ENCODE data around the gene CYP2D6.
A peak's percentile ranks its signal among the peaks of the same experiment; 100 is the strongest.
"Not testable (repeated sequence)": the region's sequence is repeated elsewhere in the genome, so short reads cannot be mapped to it uniquely, and the experiment has no call there.

The CYP2D6 gene

DNA sequence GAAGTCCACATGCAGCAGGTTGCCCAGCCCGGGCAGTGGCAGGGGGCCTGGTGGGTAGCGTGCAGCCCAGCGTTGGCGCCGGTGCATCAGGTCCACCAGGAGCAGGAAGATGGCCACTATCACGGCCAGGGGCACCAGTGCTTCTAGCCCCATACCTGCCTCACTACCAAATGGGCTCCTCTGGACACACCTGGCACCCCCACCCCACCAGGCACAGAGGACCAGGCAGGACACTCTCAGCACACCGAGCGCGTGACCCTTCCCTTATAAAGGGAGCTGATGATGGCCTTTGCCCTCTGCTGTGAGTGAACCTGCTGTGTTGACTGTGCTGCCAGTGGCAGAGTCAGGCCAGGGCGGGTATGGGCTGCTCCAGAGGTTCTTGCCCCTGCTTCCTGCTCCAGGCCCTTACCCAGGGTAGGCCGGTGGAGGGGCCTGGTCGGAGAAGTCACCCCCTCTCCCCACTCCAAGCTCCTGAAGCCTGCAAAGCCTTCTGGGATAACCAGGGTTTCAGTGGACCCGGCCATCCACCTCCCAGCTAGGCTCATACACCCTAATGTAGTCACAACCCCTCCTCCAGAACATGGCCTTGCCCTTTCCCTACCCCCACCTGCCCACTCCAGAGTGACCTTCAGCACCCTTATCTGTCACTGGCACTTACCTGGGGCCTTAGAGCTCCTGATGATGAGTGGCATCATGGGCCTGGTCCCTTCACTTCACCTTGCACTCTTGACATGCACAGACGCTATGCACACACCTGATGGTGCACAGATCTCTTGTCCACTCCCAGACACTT, at the start of gene CYP2D6:
Gene CYP2D6 (minus strand): TSS at position 172 of the 793 bp plus-strand sequence. CDS start 19 bp downstream, at position 153.
- DNase-seq (ENCODE audit: low read depth in 2 of 2, low spot score in 1 of 2): not testable (repeated sequence)

- DNase-seq (ENCODE audit: low read depth in 2 of 2, low spot score in 1 of 2): no peak
Observed at GRCh38 chr22:42179616-42180015, 49.0 kb upstream of the CYP2D6 start.

- DNase-seq (ENCODE audit: low read depth in 2 of 2, low spot score in 1 of 2): no peak
Observed at GRCh38 chr22:42178910-42179519, 48.4 kb upstream of the CYP2D6 start.

- no peak for DNase-seq (ENCODE audit: low read depth in 2 of 2, low spot score in 1 of 2)
Observed at GRCh38 chr22:42177891-42178336, 47.3 kb upstream of the CYP2D6 start.

DNA sequence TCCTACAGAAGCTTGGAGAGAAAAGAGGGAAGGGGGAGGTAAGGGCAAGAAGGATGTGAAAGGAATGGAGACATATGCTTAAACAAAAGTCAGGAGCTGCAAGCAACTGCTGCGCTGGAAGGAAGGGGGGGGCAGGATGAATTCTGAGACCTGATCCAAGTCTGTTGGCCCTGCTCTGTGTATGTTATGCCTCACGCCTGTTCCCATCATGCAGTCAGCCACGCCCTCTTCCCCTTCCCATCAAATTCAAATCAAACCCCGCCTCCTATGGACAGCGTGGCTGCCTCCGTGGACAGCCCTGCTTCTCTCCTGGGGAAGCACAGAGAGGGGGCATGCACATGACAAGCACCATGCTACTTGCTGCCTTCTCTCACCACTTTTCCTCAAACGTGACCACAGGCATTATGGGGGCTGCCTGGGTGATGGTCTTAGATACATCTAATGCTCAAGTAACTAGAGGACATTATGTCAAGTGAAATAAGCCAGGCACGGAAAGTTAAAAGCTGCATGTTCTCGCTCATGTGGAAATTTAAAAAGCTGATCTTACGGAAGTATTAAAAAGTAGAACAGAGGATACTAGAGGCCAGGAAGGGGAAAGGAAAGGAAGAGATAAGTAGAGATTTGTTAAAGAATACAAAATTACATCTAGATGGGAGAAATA, 45.8 kb upstream of the CYP2D6 start:
- DNase-seq (ENCODE audit: low read depth in 2 of 2, low spot score in 1 of 2): no peak

DNA sequence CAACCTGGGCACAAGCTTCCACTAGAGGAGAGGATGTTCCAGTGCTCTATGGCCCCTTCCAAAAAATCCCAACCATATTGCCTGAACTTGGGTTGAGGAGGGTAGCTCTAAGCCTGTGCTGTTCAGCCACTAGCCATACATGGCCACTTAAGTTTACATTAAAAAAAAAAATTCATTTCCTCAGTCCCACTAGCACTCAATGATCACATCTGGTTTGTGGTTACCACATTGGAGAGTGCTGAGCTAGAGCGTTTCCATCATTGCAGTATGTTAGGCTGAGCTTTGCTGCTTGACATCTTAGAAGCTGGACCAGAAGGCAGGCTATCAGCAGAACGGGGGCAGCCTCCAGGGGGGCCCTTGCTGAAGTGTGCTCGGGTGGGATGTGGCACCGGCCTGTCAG, 43.5 kb upstream of the CYP2D6 start:
- DNase-seq (ENCODE audit: low read depth in 2 of 2, low spot score in 1 of 2): no peak

GRCh38 chr22:42173183-42173926, 42.7 kb upstream of the CYP2D6 start:
- no peak for DNase-seq (ENCODE audit: low read depth in 2 of 2, low spot score in 1 of 2)

DNA sequence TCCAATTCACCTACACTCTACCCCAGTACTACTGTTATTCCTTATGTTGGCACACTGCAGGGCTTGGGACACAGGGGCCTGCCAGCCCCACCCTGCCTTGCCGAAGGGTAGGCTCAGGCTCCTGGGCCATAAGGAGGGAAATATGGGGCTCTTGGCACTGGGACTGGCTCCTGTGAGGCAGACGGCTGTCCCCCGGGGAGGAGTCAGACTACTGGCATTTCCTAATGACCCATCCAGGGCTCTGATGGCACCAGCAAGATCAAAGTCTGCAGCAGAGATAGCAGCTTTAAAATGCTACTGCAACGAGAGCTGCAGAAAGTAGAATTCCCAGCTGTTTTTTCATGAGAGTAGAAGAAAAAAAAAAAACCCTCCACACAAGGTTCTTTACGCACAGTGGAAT, 42.2 kb upstream of the CYP2D6 start:
- no peak for DNase-seq (ENCODE audit: low read depth in 2 of 2, low spot score in 1 of 2)

GRCh38 chr22:42171946-42172719, 41.5 kb upstream of the CYP2D6 start:
- DNase-seq (ENCODE audit: low read depth in 2 of 2, low spot score in 1 of 2): no peak

- no peak for DNase-seq (ENCODE audit: low read depth in 2 of 2, low spot score in 1 of 2)
Observed at GRCh38 chr22:42171417-42171816, 40.8 kb upstream of the CYP2D6 start.

DNA sequence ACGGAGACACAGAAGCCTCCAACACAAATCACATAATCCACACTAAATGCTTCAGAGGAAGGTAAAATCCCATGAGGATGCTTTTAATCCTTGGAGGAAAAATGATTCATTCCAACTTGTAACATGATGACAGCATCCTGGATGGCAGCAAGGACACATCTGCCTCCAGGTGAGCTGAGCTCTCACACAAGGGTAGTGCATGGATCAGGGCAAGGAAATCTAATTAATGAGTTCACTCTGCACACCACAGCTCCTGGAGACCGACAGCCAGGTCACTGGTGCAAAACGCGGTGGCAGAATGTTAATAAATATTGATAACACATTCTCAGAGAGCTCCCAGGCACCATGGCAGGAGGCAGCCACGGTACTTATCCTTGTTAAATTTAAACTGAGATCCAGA, 40.3 kb upstream of the CYP2D6 start:
- no peak for DNase-seq (ENCODE audit: low read depth in 2 of 2, low spot score in 1 of 2)

DNA sequence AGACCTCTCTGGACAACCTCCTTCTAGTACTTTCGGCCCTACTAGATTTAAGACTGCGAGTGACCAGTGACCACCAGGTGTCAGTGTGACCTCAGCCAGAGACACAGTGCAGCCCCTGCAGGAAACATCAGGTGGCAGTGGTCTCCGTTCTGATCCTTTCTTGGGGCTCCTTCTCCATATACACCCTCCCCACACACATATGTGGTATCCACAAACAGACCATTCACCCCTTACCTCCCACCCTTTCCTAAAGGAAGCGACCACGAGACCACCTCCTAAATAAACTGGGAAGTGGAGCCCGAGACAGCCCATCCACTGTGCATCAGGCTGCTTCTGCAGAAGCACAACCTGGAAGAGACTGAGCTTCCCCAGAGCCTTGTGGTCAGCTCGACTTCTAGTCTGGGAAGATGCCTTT, 38.5 kb upstream of the CYP2D6 start:
- DNase-seq (ENCODE audit: low read depth in 2 of 2, low spot score in 1 of 2): peak; percentile 29 to 40

DNA sequence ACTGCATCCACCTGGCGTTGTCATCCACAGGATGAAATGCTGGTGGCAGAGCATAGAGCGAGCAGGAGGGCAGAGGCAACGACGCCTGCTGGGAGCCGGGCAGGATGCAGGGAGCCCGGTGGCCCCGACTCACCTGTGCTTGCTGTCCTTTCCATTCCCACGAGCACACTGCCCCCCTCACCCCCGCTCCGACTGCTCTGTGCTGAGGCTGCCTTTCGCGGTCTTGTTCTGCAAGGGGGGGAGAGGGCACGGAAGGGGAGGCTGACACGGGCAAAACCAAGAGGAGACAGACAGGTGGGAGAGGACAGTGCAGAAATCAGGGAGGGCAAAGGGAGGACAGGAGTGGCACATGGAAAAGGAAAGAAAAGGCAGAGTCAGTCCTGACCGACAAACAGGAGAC, 37.9 kb upstream of the CYP2D6 start:
- no peak for DNase-seq (ENCODE audit: low read depth in 2 of 2, low spot score in 1 of 2)

GRCh38 chr22:42167066-42167465, 36.5 kb upstream of the CYP2D6 start:
- DNase-seq (ENCODE audit: low read depth in 2 of 2, low spot score in 1 of 2): no peak

- DNase-seq (ENCODE audit: low read depth in 2 of 2, low spot score in 1 of 2): no peak
Observed at GRCh38 chr22:42164901-42165300, 34.3 kb upstream of the CYP2D6 start.

DNA sequence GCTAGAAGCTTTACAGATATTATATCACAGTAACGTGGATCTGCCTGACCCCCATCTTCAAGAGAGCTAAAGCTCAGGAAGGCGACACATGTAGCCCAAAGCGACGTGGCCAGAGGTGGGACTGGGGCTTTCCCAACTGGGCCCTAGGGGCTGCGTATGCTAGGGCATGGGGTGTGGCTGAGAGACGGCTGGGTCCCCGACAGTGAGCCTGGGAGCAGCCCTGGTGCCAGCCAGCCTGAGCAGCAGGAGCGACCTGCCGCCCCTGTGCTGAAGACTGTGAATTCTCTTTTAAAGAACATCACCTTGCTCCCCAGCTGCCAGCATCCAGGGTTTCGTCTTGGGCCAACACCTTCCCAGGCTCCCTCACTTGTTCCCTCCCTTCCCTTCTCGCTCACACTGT, 32.9 kb upstream of the CYP2D6 start:
- DNase-seq (ENCODE audit: low read depth in 2 of 2, low spot score in 1 of 2): no peak

DNA sequence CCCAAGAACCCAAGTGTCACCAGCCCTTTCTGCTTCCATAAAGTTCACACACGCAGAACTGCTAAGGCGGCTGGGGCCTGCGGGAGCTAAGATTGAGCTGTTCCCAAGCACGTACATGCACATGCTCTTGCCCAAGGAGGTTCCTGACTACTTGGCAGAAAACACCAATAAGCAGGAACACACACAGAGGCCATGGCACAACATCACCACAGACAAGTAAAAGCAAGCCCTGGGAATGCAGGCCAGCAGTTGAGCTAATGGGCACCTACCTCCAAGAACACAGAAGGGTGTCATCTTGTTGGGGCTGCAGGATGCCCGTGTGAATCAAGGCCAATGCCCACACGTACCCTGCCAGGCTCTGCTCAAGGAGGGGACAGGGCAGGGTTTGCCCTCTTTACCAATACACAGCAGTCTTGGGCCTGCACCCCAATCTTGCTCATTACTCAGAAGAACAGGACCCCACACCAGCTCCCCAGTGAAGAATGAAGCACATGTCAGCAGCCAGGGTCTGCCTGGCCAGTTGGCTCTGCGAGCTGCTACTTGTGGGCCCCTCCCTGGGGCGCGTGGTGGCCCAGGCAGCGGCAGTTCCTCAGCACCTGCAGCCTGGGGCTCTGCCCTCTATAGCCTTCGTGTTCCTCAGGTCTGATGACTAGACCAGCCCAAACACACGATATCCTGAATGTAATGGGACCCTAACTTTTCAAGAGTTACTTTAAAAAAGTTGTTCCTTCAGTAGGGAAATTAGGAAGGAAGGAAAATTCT, 32.3 kb upstream of the CYP2D6 start:
- DNase-seq (ENCODE audit: low read depth in 2 of 2, low spot score in 1 of 2): no peak

DNA sequence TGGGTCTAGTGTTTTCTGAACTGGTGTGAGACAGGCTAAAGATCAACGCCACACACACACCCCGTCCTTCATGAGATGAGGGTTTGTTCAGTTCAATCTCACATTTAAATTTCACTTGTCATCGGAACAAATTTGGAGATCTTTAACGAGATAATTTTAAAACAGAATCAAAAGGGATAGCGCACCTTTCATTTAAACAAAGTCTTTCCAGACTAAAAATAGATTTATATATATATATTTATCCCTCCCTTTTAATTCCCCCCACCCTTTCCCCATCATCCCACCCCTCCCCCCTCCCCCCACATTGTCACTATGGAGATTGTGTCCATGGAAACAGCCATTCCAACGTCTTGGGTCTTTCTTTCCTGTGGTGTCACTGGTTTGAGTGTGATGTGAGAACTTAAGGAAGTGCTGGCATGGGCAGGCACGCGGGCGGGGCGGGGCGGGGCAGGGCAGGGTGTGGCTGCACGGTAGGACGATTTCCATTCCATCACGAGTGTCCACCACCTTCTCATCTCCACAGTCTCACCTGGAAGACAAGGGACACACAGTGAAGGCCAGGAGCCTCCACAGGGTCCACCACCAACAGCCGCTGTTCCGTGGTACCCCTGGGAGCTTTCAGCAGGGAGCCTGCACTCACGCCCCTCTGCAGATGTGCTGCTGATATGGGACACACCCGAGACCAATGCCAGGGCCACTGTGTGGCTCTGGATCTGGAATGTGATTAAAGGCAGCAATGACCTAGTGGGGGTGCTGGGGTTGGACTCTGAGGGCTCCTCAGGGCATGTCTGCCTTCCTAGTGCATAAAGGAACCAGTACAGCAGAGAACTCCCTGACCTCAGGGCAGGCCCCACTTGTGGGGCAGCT, 30.5 kb upstream of the CYP2D6 start:
- DNase-seq (ENCODE audit: low read depth in 2 of 2, low spot score in 1 of 2): no peak

DNA sequence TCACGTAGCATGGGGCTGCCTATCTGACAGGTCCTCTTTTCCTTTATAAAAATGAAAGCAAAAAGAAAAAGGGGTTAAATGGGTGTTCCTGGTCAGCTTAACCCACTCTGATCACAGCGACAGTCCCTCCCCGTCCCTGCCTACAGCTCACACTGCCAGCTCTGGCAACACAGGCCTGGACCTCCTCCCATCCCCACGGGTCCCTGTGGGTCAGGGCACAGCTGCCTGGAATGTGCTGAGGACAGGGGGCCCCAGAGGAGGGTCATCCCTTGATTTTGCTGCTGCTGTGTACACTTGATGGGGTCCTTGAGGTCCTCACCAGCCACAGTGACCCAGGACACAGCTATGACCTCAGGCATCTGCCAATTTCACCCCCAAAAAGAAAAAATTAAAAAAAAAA, 29.6 kb upstream of the CYP2D6 start:
- DNase-seq (ENCODE audit: low read depth in 2 of 2, low spot score in 1 of 2): no peak

Data from stimulated activated CD8-positive, alpha-beta memory T cell treated with anti-CD3 and anti-CD28 coated beads, Interleukin-4, amount 100 ng/mL, for 4 hours (primary cell).